SU-DHL-6 (cell line): ENCODE data around the gene TEKT4.

Source experiments
- EZH2phosphoT487 ChIP-seq: fragments of 200-600 bp; sonication (generic), shearing (Covaris generic); conservative IDR thresholded peaks from 2 replicates; pipeline ENCODE4 v1.6.1; 2018; ENCODE audit warnings: mild to moderate bottlenecking, antibody characterized with exemption, low read length, moderate library complexity, mixed read lengths
- TF ChIP-seq, protein P1 (sequence below): fragments of 200-600 bp; sonication (generic); IDR thresholded peaks from one replicate; pipeline ENCODE4 v1.5.1; 2017; ENCODE audit warnings: antibody characterized with exemption, mild to moderate bottlenecking, low read length, moderate library complexity; ENCODE audit not compliant: insufficient read depth, poor library complexity, severe bottlenecking

DNA sequence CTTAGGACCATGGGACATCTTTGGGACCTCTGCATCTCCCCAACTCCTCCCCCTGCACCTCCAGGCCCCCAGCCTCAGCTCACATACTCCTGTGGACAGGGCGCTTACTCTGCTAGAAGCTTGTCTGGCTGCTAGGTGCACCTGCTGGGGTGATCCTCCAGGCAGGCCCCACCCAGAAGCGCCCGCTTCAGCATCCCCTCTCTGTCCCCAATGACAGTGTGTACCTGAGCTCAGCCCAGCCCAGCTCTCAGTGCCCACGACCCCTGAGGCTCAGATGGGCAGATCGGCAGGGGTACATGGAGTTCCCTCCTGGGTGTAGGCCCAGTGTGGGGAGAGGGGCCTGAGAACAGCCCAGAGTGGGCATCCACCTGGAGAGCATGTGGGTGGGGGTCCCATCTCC, 5.9 kb downstream of the TEKT4 start:
- TF ChIP-seq, protein P1, sequence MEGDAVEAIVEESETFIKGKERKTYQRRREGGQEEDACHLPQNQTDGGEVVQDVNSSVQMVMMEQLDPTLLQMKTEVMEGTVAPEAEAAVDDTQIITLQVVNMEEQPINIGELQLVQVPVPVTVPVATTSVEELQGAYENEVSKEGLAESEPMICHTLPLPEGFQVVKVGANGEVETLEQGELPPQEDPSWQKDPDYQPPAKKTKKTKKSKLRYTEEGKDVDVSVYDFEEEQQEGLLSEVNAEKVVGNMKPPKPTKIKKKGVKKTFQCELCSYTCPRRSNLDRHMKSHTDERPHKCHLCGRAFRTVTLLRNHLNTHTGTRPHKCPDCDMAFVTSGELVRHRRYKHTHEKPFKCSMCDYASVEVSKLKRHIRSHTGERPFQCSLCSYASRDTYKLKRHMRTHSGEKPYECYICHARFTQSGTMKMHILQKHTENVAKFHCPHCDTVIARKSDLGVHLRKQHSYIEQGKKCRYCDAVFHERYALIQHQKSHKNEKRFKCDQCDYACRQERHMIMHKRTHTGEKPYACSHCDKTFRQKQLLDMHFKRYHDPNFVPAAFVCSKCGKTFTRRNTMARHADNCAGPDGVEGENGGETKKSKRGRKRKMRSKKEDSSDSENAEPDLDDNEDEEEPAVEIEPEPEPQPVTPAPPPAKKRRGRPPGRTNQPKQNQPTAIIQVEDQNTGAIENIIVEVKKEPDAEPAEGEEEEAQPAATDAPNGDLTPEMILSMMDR = no peak
- TF ChIP-seq EZH2phosphoT487 = no peak
